Astrocyte of the cerebellum (primary cell): Measurements from ENCODE around the gene PKDCC.

Experiments
- DNase-seq: peaks from one replicate; pipeline ENCODE4 v3.0.0-alpha.2; 2011; ENCODE audit warnings: low read depth
- H3K4me3 ChIP-seq: 2 replicates; pipeline ENCODE4 v1.5.1; 2011; ENCODE audit warnings: mild to moderate bottlenecking, low read depth, low read length, moderate library complexity
- CTCF ChIP-seq: IDR thresholded peaks from 2 replicates; pipeline ENCODE4 v1.5.1; 2012; ENCODE audit warnings: low read length, low read depth, moderate library complexity, mild to moderate bottlenecking; ENCODE audit errors: missing control alignments
- in situ Hi-C: cut with HindIII; loops from 2 replicates; pipeline ENCODE4 v1.10.0; 2017; ENCODE audit warnings: low sequenced_read_pairs

PKDCC gene

GRCh38 chr2:42101206-42102023 lies 53.6 kb downstream of the PKDCC start:
- peak; percentile 70 for DNase-seq
- no peak overlapping the region for H3K4me3 ChIP-seq
- no peak for TF ChIP-seq CTCF
- in situ Hi-C loops = no loop called here

GRCh38 chr2:42102024-42102590 lies 54.3 kb downstream of the PKDCC start:
- peak; percentile 74 for DNase-seq
- TF ChIP-seq CTCF = no peak
- H3K4me3 ChIP-seq = no peak overlapping the region

GRCh38 chr2:42102591-42103450 lies 55.0 kb downstream of the PKDCC start:
- H3K4me3 ChIP-seq = no peak overlapping the region
- no peak for DNase-seq
- in situ Hi-C loops = no loop called here
- TF ChIP-seq CTCF = no peak

More at GRCh38 chr2:42102024-42102590, 54.3 kb downstream of the PKDCC start:
- in situ Hi-C loops = no loop called here

GRCh38 chr2:42103829-42104228 lies 56.0 kb downstream of the PKDCC start:
- no peak overlapping the region for H3K4me3 ChIP-seq
- no peak for DNase-seq
- in situ Hi-C loops = no loop called here
- TF ChIP-seq CTCF = no peak

- no peak for TF ChIP-seq CTCF
- in situ Hi-C loops = no loop called here
- no peak for DNase-seq
- H3K4me3 ChIP-seq = no peak overlapping the region
Measured at GRCh38 chr2:42104621-42105020, 56.8 kb downstream of the PKDCC start.

GRCh38 chr2:42105330-42106256 lies 57.8 kb downstream of the PKDCC start:
- H3K4me3 ChIP-seq = no peak overlapping the region
- no peak for TF ChIP-seq CTCF
- in situ Hi-C loops = no loop called here
- no peak for DNase-seq
